CD4-positive, alpha-beta T cell treated with Interferon gamma for 1 hour (primary cell): Measurements from ENCODE around the gene AFG3L2.
A peak's percentile ranks its signal among the peaks of the same experiment; 100 is the strongest.

Source experiments
- DNase-seq: peaks from one replicate; pipeline ENCODE4 v3.0.0-alpha.2; 2020

Gene AFG3L2

DNA sequence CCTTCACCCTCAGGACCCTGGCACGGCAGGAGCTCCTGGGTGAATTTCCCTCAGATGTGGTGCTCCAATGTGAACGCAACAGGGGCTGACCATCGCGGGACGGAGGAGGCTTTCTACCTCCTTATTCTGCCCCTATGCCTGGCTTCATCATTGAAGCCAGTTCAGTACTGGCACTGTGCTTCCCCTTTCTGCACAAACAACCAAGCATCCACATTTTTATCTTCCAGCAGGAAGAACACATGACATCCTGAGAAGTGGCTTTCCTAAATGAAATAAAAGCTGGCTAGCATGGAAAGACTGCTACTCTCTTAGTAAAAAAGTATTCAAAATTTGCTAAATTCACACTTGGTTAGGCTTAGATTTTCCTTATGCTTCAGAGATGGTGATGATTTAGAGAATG lies 24.8 kb downstream of the AFG3L2 start:
- no peak for DNase-seq

GRCh38 chr18:12347895-12348294 lies 29.1 kb downstream of the AFG3L2 start:
- no peak for DNase-seq

DNA sequence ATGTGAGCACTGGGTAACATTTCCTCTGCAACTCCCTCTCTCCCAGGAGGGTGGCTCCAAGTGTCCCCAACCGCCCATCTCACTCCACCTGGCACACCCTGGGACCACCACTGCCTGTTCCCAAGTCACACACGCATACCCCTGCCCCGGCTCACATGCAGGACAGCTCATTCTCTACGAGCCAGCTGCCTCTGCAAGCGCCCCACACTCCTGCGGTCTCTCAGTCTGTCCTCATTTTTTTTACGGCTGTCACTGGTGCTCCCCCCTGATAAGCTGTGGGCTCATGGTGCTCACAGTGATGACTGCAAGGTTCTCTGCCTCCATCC lies 30.8 kb downstream of the AFG3L2 start:
- DNase-seq, result no peak

GRCh38 chr18:12345491-12346239 lies 31.4 kb downstream of the AFG3L2 start:
- DNase-seq, result no peak

DNA sequence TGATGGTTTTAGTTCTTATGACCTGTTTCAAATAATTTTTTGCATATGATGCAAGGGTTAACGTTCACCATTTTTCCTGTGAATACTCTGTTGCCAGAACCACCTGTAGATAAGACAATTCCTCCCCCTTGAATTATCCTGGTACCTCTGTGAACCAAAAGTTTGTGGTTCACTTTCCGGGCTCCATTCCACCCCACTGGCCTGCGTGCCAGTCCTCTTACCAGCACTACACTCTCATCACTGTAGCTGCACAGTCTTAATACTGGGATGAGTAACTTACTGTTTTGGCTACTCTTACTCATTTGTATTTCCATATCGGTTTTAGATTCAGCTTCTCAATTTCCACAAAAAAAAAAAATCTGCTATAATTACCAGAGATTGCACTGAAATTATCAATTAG lies 34.4 kb downstream of the AFG3L2 start:
- no peak for DNase-seq

DNA sequence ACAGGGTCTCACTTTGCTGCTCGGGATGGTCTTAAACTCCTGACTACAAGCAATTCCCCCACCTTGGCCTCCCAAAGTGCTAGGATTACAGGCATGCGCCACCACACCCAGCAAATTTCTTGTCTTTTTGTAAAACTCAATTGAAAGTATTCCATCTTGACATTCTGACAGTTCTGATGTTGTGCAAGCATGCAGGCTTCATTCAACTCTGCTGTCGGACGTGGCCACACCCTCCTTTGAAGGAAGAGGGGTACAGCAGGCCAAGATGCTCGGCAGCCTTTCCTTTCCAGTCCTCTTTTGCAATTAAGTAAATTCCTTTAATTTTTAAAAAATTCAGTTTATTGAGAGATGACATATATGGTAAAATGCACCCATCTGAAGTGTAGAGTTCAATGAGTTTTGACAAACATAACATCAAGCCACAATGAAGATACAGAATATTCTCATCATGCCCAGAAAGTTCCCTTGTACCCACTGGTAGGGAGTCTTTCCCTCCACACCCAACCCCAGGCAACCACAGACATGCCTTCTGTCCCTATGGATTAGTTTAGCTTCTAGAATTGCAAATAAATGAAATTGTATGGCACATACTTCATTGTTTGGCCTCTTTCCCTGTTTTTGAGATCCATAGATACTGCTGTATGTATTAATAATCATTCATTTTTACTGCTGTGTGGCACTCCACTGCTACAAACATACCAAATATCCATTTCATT lies 35.9 kb downstream of the AFG3L2 start:
- DNase-seq, result no peak

DNA sequence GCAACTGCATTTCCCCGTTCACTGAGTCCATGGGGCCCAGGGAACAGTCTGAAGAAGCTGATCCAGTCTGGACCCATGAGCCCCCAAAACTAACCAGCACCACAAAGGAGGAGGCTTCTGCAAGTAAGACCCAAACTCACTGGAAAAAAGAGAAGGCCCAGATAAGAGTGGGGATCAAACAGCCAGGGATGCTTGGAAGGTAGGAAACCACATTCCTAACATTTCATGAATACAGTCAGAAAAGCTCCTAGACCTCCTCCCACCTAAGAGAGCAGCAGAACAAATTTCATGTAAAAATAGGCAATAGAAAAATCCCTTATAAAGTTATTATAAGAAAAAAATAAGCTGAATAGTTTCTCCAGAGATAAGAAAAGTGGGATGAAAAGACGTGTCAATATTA lies 38.6 kb downstream of the AFG3L2 start:
- DNase-seq, result no peak

DNA sequence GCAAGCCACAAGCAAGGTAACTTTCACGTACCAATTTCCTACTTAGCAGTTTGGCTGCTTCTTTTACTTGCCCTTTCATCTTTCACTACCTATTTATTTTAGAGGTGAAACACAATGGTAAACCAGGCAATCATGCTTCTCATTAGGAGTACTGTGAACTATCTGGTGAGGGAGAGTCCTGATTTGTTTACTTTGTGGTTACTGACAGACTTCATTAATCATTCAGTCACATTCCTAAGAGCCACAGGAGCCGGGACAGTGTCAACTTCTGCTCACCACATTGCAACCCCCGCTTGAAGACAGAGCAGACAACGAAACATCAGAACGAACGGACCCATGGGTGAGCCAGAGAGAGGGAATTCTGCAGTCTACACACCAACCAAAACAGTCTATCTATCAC lies 40.1 kb downstream of the AFG3L2 start:
- DNase-seq, result no peak

DNA sequence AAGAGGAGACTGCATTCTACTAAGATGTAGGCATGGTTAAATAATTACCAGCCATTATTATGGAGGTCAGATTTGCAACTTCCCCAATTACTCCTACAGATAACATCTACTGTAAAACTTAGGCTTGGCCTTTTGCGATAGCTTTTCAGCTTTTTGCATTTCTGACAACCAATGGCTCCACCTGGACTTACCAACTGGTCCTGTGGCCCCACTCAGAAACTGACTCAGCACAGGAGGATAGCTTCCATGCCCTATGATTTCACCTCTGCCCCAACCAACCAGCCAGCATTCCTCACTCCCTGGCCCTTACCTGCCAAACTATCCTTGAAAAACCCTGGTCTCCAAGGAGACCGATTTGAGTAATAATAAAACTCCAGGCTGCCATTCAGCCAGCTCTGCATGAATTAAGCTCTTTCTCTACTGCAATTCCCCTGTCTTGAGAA lies 40.8 kb downstream of the AFG3L2 start:
- DNase-seq, result no peak

DNA sequence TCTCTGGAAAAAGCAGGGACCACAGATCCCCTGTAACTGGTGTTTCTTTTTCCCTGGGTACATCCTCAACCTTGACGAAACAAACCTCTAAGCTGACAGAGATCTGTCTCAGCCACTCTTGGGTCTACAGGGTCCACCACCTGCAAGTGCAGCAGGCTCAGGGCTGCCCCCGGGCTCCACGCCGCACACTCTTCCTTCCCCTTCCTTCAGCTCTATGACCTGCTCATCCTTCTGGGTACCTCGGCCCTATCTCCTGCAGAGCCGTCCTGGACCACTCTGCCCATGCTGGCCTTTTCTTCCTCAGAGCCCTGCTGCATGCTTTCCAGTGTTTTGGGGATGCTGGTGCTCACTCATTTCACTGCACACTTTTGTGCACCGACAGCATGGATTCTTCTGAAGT lies 41.5 kb downstream of the AFG3L2 start:
- no peak for DNase-seq

- no peak for DNase-seq
Observed at GRCh38 chr18:12334863-12335262, 42.2 kb downstream of the AFG3L2 start.

DNA sequence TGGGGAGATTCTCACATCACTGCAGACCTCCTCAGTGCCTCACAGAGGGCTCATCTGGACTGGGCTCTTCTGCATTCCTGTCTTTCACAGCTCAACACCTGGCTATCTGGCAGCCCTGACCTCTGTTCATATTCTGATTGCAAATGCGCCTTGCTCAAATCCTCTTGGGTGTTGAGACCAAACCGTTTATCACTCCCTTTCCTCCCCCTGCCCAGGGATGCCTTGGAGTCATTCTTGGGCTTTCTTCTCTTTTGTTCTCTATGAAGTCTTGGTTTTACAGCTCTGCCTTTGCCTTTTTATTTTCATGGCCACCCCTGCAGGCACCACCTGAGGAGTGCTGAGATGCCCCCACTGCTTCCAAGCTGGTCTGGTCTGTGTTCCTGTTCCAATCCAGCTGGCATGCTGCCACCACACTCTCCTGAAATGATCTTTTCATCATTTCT lies 42.6 kb downstream of the AFG3L2 start:
- no peak for DNase-seq

- no peak for DNase-seq
Observed at GRCh38 chr18:12333506-12334290, 43.3 kb downstream of the AFG3L2 start.

- DNase-seq, result no peak
Observed at GRCh38 chr18:12330766-12331165, 46.3 kb downstream of the AFG3L2 start.

- DNase-seq, result no peak
Observed at GRCh38 chr18:12329125-12329698, 47.8 kb downstream of the AFG3L2 start.

- DNase-seq, result no peak
Observed at GRCh38 chr18:12328179-12328823, 48.7 kb downstream of the AFG3L2 start.

DNA sequence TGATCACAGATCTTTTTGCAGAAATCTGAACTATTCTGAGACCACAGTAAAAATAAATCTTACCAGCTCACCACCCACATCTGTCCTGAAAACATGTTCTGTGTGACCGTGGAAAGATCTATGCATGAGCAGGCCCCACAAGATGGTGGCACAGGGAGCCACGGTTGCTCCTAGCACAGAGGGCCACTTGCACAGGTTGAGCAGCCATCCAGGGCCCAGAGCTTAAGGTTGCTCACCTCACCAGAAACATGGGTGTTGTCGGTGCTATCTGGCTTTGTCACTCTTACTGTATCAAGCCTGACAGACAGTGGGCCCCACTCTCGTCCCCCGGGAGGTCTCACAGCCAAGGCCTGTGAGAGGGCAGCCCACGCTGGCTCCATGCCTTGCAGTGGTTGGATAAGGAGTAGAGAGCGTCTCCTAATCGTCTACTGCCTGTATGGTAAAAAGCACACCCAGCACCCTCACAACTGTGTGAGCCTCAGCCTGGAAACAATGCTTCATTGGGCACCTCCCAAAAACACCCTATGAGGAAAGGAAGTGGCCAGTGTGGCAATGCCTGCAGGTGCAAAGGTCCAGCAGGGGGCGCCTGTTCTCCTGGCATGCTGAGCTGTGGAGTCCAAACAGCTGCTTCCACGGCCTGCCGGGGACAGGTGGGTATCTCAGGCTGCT lies 49.4 kb downstream of the AFG3L2 start:
- peak; percentile 55 for DNase-seq

DNA sequence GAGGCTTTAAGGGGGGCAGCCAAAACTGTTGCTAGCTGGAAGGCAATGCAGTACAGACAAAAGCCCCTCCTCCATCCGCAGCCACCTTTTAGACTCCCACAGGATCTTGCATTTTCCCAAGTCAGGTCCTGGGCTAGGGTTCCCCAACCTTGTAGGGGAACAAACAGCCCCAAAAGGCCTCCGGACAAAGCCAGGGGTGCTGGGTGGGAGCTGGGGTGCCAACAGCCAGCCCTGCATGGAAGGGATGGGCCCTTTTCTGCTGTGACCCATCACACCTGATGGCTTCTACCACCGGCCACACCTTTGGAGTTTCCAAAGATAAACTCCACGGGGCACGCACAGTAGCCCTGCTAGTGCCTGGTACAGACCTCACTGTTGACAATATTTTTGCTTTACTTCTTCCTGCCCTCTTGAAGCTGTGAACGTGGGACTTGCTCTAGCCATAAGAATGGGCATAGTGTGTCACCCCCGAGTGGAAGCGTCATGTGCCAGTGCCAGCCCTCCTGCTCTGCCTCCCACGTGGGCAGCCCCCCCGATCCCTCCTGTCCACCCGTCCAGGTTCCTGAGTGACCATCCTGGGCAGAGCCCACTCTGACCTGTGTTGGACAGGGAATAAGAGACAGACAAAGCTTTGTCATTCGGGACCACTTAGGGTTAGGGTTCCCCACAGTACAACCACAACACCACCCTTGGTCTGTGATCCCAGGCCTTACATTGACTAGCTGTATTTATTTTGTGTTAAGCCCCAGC lies 50.1 kb downstream of the AFG3L2 start:
- no peak for DNase-seq

DNA sequence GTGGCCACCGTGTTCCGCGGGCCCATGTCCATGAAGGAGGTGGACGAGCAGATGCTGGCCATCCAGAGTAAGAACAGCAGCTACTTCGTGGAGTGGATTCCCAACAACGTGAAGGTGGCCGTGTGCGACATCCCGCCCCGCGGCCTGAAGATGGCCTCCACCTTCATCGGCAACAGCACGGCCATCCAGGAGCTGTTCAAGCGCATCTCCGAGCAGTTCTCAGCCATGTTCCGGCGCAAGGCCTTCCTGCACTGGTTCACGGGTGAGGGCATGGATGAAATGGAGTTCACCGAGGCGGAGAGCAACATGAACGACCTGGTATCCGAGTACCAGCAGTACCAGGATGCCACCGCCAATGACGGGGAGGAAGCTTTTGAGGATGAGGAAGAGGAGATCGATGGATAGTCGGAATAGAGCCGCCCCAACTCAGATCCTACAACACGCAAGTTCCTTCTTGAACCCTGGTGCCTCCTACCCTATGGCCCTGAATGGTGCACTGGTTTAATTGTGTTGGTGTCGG lies 51.2 kb downstream of the AFG3L2 start:
- DNase-seq, result no peak

DNA sequence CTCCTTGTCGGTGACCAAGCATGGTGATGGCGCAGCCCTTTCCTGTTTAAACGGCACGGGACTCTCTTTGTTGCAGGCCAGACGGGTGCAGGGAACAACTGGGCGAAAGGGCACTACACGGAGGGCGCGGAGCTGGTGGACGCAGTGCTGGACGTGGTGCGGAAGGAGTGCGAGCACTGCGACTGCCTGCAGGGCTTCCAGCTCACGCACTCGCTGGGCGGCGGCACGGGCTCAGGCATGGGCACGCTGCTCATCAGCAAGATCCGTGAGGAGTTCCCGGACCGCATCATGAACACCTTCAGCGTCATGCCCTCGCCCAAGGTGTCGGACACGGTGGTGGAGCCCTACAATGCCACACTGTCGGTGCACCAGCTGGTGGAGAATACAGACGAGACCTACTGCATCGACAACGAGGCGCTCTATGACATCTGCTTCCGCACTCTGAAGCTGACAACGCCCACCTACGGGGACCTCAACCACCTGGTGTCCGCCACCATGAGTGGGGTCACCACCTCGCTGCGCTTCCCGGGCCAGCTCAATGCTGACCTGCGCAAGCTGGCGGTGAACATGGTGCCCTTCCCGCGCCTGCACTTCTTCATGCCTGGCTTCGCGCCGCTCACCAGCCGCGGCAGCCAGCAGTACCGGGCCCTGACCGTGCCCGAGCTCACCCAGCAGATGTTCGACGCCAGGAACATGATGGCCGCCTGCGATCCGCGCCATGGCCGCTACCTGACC lies 51.9 kb downstream of the AFG3L2 start:
- DNase-seq, result no peak

- DNase-seq, result no peak
Observed at GRCh38 chr18:12321333-12321732, 55.7 kb downstream of the AFG3L2 start.
